NB4 (cell line): Measurements from ENCODE around the gene OR2V2.

Experiments
- MYC ChIP-seq: IDR thresholded peaks from 2 replicates; pipeline ENCODE4 v1.6.1; 2011; ENCODE audit warnings: low read depth, low read length
- POLR2A ChIP-seq: IDR thresholded peaks from 2 replicates; pipeline ENCODE4 v1.6.1; 2011; ENCODE audit warnings: mild to moderate bottlenecking; ENCODE audit not compliant: insufficient read length; ENCODE audit errors: extremely low read depth
- TF ChIP-seq, protein P1 (sequence below): IDR thresholded peaks from one replicate; pipeline ENCODE4 v1.5.1; 2012; ENCODE audit warnings: low read depth, low read length

DNA sequence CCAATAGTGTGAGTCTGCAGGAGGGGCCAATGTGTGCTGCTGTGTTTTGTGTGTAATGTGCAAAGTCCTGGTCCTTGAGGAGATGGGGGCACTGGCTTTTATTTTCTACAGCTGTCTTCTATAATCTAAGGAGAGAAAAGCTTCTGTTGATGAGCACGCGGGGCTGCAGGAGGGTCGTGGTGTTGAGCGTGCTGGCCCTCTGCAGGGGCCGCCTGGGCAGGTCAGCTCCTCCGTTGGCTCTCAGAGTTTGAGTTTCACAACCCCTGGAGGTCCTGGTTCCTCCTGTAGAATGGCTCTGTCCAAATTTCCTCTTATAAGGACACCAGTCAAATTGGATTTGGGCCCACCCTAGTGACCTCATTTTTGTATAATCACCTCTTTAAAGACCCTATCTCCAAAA is 29.0 kb upstream of the OR2V2 start:
- TF ChIP-seq, protein P1, sequence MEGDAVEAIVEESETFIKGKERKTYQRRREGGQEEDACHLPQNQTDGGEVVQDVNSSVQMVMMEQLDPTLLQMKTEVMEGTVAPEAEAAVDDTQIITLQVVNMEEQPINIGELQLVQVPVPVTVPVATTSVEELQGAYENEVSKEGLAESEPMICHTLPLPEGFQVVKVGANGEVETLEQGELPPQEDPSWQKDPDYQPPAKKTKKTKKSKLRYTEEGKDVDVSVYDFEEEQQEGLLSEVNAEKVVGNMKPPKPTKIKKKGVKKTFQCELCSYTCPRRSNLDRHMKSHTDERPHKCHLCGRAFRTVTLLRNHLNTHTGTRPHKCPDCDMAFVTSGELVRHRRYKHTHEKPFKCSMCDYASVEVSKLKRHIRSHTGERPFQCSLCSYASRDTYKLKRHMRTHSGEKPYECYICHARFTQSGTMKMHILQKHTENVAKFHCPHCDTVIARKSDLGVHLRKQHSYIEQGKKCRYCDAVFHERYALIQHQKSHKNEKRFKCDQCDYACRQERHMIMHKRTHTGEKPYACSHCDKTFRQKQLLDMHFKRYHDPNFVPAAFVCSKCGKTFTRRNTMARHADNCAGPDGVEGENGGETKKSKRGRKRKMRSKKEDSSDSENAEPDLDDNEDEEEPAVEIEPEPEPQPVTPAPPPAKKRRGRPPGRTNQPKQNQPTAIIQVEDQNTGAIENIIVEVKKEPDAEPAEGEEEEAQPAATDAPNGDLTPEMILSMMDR: no peak
- TF ChIP-seq POLR2A (no peak), MYC (no peak)
